A673 (cell line): Measurements from ENCODE around the gene XPOT. TPM values are rescaled to one million over a fixed set of nuclear protein-coding genes. Genes with fewer than 3 reads are reported as not detected.

Source experiments
- BruUV-seq: library from RNA; stranded (reverse); fragments of 400-500 nt; replicated peaks from 2 replicates; lab custom pipeline; 2021; lab: Mats Ljungman, UMichigan
- CTCF ChIA-PET: fragments of 300-600 bp; sonication (Branson Sonifier 250); formaldehyde crosslinking; loops from one replicate; lab custom pipeline; 2022; ENCODE audit warnings: antibody characterized with exemption; lab: Charles Lee
- POLR2A ChIA-PET: fragments of 300-600 bp; sonication (Branson Sonifier 250); formaldehyde crosslinking; loops from one replicate; lab custom pipeline; 2022; ENCODE audit warnings: antibody characterized with exemption; ENCODE audit not compliant: low non-redundant PET; lab: Charles Lee
- DNase-seq: peaks from one replicate; pipeline ENCODE4 v3.0.0-alpha.2; 2015; ENCODE audit warnings: low spot score
- H3K27ac ChIP-seq: fragments of 200-600 bp; sonication (generic); 2 replicates; pipeline ENCODE4 v1.5.1; 2016; ENCODE audit warnings: mixed run types, low read depth, mild to moderate bottlenecking, mixed read lengths, antibody characterized with exemption, low read length; ENCODE audit not compliant: poor library complexity, severe bottlenecking
- H3K27me3 ChIP-seq: fragments of 200-600 bp; sonication (generic); replicated peaks from 2 replicates; pipeline ENCODE4 v1.6.1; 2017; ENCODE audit warnings: mixed run types, low read depth, mild to moderate bottlenecking, mixed read lengths, antibody characterized with exemption, low read length; ENCODE audit not compliant: insufficient read depth, poor library complexity
- H3K36me3 ChIP-seq: fragments of 200-600 bp; sonication (generic); 2 replicates; pipeline ENCODE4 v1.6.1; 2016; ENCODE audit warnings: mixed run types, mild to moderate bottlenecking, mixed read lengths, antibody characterized with exemption, low read length; ENCODE audit not compliant: insufficient read depth, poor library complexity, severe bottlenecking
- H3K4me1 ChIP-seq: fragments of 200-600 bp; sonication (generic); 2 replicates; pipeline ENCODE4 v1.6.1; 2017; ENCODE audit warnings: mixed run types, mild to moderate bottlenecking, mixed read lengths, antibody characterized with exemption, low read length; ENCODE audit not compliant: insufficient read depth, poor library complexity, severe bottlenecking
- H3K4me3 ChIP-seq: fragments of 200-600 bp; sonication (generic); 2 replicates; pipeline ENCODE4 v1.5.1; 2016; ENCODE audit warnings: low read depth, mixed run types, mild to moderate bottlenecking, mixed read lengths, low read length; ENCODE audit not compliant: poor library complexity, severe bottlenecking
- H3K9me3 ChIP-seq: fragments of 200-600 bp; sonication (generic); 2 replicates; pipeline ENCODE4 v1.6.1; 2016; ENCODE audit warnings: mixed run types, low read depth, mild to moderate bottlenecking, mixed read lengths, antibody characterized with exemption, low read length; ENCODE audit not compliant: poor library complexity, severe bottlenecking
- CTCF ChIP-seq: fragments of 300-800, 200-600 bp; sonication (generic); conservative IDR thresholded peaks from 2 replicates; pipeline ENCODE4 v1.5.1; 2017; ENCODE audit warnings: low read depth, mild to moderate bottlenecking, antibody characterized with exemption, low read length, moderate library complexity, mixed read lengths
- EZH2 ChIP-seq: fragments of 200-600 bp; sonication (generic); IDR thresholded peaks from 2 replicates; pipeline ENCODE4 v1.6.1; 2017; ENCODE audit warnings: borderline replicate concordance, low read depth, mild to moderate bottlenecking, mixed read lengths, antibody characterized with exemption, low read length; ENCODE audit not compliant: poor library complexity, severe bottlenecking
- intact Hi-C: fragments of 100-400 bp; cut with micrococcal nuclease; formaldehyde crosslinking; loops from one replicate; pipeline ENCODE4 v1.10.0; 2022; ENCODE audit not compliant: unreplicated experiment
- total RNA-seq: library from RNA; stranded (reverse); gene quantifications from 2 replicates; pipeline ENCODE4 v1.2.3, GENCODE V29; 2021

The XPOT gene
- total RNA-seq, 1 experiment from 2014 or later = 192 TPM

- H3K27me3 ChIP-seq = no peaks in the 10 kb centered on the region
- H3K9me3 ChIP-seq = peaks cover 14% of the 10 kb centered on the region
- intact Hi-C loops = no loop called here
- TF ChIP-seq EZH2 = no peak
- TF ChIP-seq CTCF = no peak
- H3K4me3 ChIP-seq = no peak overlapping the region
- BruUV-seq = no TSS peak
- DNase-seq = no peak
- ChIA-PET POLR2A (no interaction called here), CTCF (no interaction called here)
- peaks cover 50% of the 10 kb centered on the region for H3K36me3 ChIP-seq
- H3K27ac ChIP-seq = no peak overlapping the region
- peaks cover 19% of the 10 kb centered on the region for H3K4me1 ChIP-seq
Measured at GRCh38 chr12:64476844-64477243, 72.7 kb downstream of the XPOT start.

DNA sequence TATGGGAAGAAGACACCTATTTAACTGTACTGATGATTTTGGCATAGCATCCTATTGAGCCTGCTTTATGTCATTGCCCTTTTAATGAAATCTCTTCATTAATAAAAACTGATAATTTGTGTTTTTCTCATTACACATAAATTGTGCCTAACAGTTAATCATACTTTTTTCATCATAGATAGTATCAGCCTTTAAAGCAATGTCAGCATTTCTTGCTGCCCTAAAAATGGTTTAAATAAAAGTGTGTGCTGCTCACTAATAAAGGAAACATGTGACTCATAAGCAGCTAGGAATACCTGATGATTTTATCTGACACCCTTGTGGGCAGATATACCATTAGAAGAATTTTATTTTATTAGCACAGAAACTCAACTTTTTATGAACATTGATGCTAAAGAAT is 74.5 kb downstream of the XPOT start:
- Histone ChIP-seq H3K9me3 (peaks cover 14% of the 10 kb centered on the region), H3K27ac (no peak overlapping the region), H3K27me3 (no peaks in the 10 kb centered on the region), H3K4me1 (peaks cover 19% of the 10 kb centered on the region), H3K36me3 (peaks cover 60% of the 10 kb centered on the region), H3K4me3 (no peak overlapping the region)
- CTCF ChIA-PET = no interaction called here
- no TSS peak for BruUV-seq
- TF ChIP-seq EZH2 (no peak), CTCF (no peak)
- POLR2A ChIA-PET = no interaction called here
- DNase-seq = no peak
- intact Hi-C loops = no loop called here

DNA sequence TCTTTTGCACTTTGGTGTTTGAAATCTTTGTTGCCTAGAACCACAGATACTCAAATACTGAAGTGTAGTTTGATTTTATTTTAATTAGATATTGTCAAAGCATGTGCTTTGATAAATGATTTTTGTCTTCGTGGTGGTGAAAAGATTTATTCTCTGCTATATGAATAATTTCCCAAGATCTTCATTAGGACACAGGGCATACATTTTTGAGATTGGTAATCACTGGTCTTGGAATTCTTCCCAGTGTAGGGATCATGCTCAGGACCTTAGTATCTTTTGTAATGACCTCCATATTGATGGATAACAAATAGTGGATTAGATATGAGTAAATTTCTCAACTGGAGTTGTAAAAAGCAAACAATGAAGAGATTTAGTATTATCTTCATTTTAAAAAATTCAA is 76.0 kb downstream of the XPOT start:
- no peak for TF ChIP-seq CTCF
- TF ChIP-seq EZH2 = no peak
- no TSS peak for BruUV-seq
- Histone ChIP-seq H3K27ac (no peak overlapping the region), H3K4me1 (peaks cover 19% of the 10 kb centered on the region), H3K9me3 (peaks cover 14% of the 10 kb centered on the region), H3K4me3 (no peak overlapping the region), H3K27me3 (no peaks in the 10 kb centered on the region), H3K36me3 (peaks cover 49% of the 10 kb centered on the region)
- POLR2A ChIA-PET = no interaction called here
- DNase-seq = no peak
- intact Hi-C loops = no loop called here
- CTCF ChIA-PET = no interaction called here
